SIG-M5 treated with dmso at 0.1 percent for 504 hours (cell line): ENCODE results near the gene FBN3.
"Not testable (repeated sequence)": the region's sequence is repeated elsewhere in the genome, so short reads cannot be mapped to it uniquely, and the experiment has no call there.

Experiments used
- DNase-seq: peaks from one replicate; lab custom pipeline; 2025; ENCODE audit not compliant: unreplicated experiment; lab: John Stamatoyannopoulos, UW

Gene FBN3

DNA sequence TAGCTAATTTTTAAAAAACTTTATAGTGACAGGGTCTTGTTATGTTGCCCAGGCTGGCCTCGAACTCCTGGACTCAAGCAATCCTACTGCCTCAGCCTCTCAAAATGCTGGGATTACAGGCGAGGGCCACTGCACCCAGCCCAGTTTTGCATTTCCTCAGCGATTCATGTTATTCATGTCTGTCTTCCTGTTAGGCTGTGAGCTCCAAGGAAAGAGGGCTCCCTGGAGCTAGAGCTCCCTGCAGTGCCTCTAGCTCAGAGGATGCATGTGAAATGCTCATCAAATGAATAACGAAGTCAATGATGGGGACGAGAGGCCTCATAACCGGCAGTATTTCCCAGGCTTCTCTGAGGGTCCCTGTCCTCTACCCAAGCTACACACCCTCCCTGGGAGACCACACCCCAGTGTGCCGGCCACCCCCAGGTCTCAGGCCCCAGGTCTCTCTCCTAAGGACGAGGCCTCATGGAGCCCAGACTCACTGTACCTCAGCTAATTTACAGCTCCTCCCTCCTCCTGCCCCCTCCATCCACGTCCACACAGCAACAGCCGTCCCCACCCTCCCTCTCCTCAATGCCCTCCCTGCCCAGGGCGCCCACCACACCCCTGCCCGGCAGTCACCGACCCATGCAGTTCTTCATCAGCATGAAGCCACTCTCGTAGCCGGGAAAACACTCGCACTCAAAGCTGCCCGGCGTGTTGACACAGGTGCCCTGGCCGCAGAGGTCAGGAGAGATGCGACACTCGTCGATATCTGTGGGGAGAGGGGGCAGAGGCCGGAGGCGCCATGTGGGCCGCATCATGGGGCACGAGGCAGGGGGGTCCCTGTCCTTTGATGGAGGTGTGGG, 28.5 kb downstream of the FBN3 start:
- DNase-seq: no peak

DNA sequence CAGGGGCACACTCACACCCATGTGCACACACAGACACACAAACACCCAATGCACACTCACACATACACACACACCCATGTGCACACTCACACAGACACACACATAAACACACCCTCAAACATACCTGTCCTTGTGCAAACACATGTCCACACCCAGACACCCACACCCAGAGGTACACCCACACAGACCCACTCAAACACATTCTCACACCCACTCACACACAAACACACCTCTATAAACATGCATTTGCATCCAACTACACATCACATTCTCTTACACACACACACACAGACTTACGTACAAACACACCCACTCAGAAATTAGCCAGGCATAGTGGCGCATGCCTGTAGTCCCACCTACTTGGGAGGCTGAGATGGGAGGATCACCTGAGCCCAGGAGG, 31.4 kb downstream of the FBN3 start:
- no peak for DNase-seq

DNA sequence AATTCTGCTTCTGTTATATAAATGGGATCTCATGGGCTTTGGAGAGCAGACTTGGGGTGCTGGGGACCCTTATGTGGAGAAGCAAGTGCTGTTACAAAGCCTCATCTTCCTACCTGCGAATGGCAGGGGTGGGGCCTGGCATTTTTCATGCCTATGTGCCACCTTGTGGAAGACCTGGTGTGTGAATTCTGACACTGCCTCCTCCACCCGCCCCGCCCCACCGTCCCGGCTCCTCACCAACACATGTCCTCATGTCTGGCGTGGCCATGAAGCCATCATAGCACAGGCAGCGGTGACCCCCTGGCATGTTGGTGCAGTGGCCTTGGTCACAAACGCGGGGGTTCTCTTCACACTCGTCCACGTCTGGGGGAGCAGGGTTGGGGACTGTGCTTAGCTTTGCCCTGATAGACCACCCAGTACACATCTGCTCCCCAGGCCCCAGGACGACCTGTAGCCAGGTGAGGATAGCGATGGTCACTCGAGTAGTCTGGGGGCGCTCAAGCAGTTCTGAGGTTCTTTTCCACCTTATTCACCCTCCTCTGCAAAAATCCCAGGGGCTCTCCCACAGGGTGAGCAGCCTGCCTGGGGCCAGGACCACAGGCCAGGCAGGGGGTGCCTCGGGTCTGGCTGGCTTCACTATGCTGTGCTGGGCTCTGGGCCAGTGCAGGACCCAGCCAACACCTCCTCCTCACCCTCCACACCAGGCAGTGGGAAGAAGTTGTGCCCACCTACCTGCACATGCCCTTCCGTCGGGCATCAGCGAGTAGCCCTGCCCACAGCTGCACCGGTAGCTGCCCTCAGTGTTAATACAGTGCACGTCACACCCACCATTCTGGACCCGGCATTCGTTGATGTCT, 32.7 kb downstream of the FBN3 start:
- DNase-seq: no peak

DNA sequence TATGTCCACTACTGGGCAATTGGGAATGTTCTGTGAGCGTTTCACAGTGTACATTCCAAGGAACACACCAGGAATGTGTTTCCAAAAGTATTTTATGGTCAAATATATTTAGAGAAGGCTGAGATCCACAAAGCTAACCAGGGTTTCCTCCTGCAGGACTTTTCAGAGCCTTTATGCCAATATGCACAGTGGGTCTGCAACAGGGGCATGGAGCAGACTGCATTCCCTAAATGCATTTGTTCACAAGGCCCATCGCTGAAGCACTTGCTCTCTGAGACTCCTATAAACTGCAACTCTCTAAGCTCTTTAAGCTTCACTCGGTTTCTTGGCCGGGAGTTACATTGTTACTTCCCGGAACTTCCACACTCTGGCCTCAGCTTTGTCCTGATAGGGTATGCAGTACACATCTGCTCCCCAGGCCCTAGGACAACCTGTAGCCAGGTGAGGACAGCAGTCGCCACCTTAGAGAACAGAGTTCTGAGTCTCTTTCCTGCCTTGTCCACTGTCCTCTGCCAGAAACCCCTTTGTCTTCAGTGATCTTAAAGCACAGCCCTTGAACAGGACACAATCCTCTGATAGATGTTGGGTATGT, 33.5 kb downstream of the FBN3 start:
- DNase-seq: no peak

DNA sequence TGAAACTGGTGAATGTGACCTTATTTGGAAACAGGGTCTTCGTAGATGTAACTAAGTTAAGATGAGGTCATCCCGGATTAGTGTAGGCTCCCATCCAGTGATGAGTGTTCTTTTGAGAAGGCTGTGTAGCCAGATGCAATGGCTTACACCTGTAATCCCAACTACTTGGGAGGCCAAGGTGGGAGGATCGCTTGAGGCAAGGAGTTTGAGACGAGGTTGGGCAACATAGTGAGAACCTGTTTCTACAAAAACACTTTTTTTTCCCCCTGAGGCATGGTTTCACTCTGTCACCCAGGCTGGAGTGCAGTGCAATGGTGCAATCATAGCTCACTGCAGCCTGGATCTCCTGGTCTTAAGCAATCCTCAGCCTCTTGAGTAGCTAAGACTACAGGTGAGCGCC, 36.4 kb downstream of the FBN3 start:
- DNase-seq: no peak

DNA sequence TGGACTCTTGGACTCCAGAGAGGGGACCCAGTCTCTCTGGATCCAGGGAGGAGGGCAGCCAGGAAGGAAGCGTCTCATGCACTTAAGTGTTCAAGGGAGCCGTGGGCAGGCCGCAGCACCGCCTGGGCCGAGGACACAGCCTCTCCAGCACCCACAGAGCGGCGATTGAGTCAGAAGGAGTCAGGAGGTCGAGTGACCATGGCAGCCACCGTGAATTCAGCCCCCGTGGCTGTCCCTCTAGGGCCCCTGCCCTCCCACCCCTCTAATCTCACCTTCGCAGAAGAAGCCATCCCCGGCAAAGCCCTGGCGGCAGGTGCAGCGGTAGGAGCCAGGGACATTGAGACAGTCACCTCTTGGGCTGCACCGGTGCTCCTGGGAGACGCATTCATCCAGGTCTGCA, 38.0 kb downstream of the FBN3 start:
- DNase-seq: no peak

DNA sequence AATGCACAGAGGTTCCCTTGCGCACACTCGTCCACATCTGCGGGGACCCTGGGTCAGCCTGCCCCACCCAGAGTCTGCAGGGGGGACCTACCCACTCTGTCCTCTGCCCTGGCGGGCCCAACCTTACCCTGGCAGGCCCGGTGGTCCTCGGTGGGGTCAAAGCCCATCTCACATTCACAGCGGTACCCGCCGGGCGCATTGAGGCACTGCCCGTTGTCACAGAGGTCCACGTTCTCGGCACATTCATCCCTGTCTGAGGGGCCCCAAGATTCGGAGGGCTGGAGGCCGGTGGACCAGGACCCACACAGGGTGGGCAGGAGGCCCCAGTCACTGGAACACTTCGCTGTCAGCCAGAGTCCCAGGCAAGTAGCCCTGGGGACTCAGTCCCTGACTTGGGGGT, 38.5 kb downstream of the FBN3 start:
- DNase-seq: no peak

DNA sequence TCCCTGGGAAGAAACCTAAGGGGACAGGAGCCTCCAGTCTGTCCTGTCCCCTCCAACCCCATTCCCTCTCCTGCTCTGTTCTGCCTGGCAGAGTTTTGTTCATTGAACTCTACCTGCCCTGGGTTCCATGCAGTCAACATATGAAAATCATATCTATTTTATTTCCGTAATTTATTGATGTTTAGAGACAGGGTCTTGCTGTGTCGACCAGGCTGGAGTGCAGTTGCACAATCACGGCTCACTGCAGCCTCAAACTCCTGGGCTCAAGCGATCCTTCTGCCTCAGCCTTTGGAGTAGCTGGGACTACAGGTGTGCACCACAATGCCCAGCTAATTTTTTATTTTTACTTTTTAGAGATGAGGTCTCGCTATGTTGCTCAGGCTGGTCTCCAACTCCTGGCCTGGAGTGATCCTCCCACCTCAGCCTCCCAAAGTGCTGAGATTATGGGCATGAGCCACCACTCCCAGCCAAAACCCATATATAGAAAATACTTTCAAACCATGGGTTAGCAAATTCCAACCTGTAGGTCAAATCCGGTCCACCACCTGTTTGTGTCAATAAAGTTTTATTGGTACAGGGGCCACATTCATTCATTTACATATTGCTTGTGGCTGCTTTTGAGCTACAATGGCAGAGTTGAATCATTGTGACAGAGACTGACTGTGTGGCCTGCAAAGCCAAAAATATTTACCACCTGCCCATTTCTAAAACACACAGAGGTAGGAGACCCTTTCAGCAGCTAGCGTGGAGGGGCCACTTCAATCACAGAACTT, 39.3 kb downstream of the FBN3 start:
- no peak for DNase-seq

DNA sequence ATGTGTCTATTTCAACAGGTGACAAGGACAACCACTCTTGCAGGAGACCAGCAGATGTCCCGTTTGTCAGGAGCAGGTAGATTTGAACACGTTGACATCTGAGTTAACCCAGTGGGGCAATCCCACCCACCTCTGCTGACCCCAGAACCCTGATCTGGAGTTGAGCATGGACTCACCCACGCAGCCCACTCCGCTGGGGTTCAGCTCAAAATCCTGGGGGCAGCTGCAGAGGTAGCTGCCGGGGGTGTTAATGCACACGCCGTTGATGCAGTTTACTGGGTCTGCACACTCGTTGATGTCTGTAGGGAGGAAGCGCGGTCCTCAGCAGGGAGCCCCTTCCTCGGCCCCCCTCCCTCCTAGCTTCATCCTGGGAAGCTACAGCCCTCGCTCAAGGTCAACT, 39.9 kb downstream of the FBN3 start:
- no peak for DNase-seq

DNA sequence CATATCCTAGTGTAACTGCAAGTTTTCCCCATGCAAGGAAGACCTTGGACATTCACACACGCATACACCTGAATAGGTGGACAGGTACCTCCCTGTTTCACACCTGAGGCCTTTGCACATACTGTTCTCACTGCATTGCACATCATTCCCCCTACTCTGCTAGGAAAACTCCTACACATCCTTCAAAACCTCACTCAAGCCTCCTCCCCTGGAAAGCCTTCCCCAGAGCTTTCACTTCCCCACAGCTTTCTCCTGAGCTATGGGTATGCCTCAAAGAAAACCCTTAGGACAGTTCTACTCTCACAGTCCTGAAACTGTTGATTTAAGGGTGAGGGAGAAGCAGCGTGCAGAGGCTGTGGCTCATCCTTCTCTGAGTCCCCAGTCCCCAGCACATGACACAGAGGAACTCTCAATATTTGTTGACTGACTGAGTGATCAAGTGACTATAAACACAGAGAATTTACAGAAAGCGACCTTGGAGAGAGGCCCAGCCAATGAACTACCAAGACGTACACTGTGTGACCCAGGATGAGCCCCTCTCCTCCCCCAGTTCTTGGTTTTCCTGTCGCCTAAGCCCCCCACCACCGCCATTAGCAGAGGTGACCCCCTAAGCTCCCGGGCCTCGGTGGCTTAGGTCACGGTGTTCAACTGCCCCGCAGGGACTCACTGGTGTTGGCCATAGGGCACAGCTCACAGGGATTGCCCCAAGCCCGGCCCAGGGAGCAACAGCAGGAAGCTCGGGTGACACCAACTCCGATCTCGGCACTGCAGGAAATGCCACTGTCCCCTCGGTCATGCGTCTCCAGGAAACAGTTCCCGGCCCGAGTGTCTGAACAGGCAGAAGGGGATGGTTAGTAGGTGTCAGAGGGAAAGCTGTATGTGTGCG, 40.6 kb downstream of the FBN3 start:
- no peak for DNase-seq

DNA sequence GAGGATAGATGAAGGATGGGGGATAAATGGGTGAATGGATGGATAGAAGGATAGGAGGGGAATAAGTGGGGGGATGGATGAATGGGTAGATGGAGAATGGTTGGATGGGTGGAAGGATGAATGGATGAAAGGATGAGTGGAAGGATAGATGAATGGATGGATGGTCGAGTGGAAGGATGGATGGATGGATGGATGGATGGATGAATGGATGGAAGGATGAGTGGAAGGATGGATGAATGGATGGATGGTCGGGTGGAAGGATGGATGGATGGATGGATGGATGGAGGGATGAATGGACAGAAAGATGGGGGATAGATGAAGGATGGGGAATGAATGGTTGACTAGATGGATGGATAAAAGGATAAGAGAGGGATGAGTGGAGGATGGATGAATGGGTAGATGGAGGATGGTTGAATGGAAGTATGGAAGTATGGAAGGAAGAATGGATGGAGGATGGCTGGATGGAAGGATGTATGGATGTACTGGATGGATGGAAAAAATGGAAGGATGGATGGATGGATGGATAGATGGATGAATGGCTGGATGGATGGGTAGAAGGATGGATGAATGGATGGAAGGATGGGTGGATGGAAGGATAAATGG, 42.0 kb downstream of the FBN3 start:
- DNase-seq: no peak

DNA sequence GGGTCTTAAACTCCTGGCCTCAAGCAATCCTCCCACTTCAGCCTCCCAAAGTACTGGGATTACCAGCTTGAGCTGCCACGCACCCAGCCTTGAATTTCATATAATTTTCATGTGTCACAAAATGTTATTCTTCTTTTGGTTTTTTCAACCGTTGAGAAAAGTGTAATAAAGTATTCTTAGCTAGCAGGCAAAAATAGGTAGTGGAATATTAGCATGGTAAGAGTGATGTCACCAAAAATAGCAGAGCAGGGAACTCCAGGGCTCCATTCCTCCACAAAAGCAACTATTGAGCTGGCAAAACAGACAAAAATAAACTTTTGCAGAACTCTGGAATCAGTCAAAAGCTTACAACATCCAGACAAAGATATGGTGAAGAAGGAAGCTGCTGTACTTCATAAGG, 43.9 kb downstream of the FBN3 start:
- no peak for DNase-seq

DNA sequence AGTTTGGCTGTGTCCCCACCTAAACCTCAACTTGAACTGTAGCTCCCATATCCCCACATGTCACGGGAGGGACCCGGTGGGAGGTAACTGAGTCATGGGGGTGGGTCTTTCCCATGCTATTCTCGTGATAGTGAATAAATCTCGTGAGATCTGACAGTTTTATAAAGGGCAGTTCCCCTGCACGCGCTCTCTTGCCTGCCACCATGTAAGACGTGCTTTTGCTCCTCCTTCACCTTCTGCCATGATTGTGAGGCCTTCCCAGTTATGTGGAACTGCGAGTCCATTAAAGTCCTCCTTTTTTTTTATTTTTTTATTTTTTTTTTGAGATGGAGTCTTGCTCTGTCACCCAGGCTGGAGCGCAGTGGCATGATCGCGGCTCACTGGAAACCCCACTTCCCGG, 47.5 kb downstream of the FBN3 start:
- not testable (repeated sequence) for DNase-seq

DNA sequence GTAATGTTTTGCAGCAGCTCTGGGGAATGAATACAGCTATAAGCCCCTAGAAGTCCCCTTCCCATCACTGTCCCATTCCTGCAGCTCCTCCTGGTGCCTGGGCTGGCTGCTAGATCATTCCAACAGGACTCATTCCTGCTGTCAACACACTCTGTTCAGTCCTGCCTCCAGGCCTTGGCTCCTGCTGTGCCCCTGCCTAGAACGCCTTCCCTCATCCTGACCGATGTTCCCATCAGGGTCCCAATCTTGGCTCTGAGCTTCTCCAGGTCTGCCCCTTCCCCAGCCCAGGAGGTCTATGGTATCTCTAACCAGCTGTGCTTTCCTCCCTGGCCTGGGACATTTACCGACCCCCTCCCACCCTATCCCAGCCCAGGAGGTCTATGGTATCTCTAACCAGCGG, 48.1 kb downstream of the FBN3 start:
- DNase-seq: no peak

DNA sequence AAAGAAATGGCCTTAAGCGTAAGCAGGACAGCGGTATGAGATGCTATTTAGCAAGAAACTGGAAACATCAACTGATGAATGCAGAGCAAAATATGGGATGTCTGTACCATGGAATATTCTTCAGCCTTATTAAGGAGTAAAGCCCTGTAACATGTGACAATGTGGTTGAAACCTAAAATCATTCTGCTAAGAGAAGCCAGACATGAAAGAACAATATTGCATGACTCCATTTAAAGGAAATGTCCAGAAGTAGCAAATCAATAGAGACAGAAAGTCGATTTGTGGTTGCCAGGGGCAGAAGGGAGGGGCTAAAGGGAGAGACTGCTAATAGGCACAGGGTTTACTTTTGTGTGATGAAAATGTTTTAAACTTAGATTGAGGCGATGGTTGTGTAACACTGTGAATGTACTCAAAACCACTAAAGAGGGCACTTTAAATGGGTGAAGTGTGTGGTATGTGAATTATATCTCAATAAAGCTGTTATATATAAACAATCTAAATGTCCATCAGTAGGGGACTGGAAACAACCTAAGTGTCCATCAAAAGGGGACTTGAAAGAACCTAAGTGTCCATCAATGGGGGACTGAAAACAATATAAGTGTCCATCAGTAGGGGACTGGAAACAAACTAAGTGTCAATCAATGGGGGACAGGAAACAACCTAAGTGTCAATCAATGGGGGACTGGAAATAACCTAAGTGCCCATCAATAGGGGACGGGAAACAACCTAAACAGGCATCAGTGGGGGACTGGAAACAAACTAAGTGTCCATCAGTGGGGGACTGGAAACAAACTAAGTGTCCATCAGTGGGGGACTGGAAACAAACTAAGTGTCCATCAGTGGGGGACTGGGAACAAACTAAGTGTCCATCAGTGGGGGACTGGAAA, 51.5 kb downstream of the FBN3 start:
- peak; percentile 32 for DNase-seq

DNA sequence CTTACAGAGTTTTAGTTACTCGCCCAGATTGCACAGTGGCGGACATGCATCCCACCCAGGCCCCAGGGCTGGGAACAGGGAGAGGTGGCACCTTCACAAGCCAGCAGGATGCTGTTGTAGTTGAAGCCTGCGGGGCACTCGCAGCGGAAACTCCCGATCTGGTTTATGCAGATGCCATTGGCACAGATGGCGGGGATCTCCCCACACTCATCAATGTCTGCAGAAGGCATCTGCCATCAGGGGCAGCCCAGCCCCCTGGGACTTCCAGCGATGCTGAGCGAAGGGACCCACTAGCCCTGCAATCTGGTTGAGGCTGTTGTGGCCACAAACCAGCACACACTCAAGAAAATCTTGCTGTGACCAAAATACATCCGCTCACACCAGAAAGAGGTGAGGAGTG, 52.2 kb downstream of the FBN3 start:
- DNase-seq: no peak

DNA sequence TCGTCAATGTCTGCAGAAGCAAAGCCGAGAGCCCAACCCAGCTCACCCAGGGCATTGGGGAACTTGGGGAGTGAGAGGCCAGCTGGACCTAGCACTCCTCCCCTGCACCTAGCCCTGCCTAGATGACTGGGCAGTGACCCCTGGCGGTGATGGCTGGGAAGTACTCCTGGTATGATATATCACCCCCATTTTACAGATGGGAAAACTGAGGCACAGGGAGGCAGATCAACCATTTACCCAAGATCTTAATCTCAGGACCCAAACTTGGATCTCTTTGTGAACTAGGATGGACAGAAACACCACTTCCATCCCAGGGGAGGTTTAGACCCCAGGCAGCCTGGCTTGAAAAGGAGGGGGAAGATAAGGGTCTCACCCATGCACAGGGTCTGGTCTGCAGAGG, 53.3 kb downstream of the FBN3 start:
- no peak for DNase-seq

DNA sequence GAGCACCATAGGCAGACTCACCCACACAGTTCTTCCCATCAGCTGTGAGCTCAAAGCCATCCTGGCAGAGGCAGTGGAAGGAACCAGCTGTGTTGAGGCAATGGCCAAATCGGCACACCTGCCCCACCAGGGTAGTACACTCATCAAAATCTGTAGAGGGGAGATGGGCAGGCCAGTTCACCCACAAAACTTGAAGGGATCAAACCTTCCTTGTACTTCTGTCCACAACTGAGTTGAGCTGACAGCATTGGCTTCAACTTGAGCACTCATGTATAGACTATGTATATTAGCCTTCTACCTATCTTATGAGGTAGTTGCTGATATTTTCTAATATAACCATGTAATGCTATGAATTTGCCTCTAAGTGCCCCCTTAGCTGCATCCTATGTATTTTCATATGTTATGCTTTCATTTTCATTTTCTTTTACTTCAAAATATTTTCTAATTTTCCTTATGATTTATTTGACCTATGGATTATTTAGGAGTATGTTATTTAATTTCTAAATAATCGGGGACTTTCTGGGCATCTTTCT, 54.0 kb downstream of the FBN3 start:
- DNase-seq: no peak

DNA sequence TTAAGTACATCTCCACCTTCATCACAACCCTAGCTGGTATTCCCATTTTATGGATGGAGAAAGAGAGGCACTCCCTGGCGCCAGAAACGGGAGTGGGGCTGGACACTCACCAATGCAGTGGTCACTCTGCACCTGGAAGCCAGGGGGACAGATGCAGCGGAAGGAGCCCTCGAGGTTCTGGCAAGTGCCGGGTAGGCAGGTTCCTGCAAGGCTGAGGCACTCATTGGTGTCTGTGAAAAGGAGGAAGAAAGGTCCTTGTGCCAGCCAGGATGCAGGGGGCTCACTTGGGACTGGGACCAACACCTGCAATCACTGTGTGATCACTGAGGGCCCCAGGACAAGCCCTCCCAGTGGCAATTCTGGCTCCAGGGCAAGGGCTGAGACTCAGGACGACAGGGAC, 55.1 kb downstream of the FBN3 start:
- no peak for DNase-seq
